Stimulated activated CD8-positive, alpha-beta memory T cell treated with anti-CD3 and anti-CD28 coated beads, Interleukin-15, amount 100 ng/mL, for 24 hours (primary cell): ENCODE results near the gene CES2.
"Not testable (repeated sequence)": the region's sequence is repeated elsewhere in the genome, so short reads cannot be mapped to it uniquely, and the experiment has no call there.

Experiments used
- DNase-seq: peaks from one replicate; pipeline ENCODE4 v3.0.0-alpha.2; 2020; ENCODE audit warnings: low read depth

CES2 gene

DNA sequence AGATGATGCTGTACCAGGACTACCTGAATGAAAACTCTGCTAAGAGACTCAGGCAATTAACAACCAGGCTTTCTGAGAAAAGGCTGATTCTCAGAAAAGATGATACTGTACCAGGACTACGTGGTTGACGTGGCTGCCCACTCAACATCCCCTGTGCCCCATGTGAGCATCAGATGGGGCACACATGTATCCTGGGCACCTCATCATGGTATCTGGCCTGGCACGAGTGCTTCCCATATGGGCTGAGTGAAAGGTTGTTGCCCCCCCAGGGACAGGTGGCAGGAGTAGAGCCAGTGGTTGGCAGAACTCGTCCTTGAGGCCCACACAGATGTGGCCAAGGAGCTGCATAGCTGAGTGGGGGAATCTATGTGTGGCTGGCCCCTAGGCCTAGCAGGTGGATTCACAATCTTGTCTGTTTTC is 49.6 kb downstream of the CES2 start:
- no peak for DNase-seq

DNA sequence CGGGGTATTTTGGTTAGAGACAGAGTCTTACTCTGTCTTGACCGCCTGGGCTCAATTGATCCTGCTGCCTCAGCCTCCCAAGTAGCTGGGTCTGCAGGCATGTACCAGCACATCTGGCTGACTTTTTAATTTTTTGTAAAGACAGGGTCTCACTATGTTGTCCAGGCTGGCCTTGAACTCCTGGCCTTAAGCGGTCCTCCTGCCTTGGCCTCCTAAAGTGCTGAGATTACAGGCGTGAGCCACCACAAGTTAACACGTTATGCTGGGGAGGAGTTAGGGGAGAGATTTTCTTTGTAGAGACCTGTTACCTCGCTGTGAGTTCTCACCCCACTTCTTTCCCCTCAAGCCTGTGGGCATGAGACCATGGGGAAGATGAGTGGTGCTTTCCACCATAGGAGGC is 51.2 kb downstream of the CES2 start:
- DNase-seq = no peak

DNA sequence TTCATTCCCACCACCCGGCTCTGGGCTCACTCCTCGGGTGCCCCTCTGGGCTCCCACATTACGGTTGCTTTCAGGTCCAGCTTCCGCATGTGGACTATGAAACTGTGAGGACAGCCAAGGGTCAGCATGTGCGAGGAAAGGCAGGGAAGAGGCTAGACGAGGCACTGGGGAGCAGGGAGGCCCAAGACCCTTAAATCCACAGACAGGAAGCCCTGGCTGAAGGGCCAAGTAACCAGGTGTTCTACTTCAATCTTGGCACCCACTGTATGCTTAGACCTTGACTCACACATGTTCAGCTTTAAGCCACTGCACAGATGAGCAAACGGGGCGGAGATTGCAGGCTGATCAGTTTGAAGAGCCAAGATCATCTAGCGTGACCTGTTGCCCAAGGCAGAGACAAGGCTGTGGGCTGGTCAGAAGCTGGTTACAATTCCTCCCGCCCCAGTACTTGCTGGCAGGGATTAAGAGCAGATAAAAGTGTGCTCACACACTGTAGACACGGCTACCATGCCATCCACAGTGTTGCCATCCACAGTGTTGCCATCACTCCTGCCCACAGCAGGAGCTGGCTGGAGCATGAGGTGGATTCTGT is 53.0 kb downstream of the CES2 start, which contains the start of gene CES4A:
Gene CES4A (plus strand): TSS at position 393 of the 592 bp plus-strand sequence. CDS start 184 bp downstream, at position 577.
- no peak for DNase-seq

DNA sequence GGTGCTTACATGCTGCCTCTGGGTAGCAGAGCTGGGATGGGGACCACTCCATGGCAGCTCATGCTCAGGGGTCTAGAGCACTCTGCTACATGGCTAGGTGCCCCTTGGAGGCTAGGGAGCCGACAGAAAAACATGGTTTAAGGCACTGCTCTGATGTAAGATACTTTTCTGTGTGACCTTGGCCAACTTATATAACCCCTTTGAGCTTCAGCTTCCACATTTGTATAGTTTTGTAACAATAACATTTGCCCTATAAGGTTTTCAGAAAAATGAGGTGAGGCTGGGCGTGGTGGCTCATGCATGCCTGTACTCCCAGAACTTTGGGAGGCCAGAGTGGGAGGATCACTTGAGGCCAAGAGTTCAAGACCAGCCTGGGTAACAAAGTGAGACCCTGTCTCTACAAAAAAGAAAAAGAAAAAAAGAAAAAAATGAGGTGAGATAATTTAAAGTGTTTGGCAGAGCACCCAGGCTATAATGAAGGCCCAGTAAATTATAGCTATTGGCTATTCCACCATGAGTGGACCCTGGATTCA is 56.3 kb downstream of the CES2 start:
- DNase-seq = no peak

DNA sequence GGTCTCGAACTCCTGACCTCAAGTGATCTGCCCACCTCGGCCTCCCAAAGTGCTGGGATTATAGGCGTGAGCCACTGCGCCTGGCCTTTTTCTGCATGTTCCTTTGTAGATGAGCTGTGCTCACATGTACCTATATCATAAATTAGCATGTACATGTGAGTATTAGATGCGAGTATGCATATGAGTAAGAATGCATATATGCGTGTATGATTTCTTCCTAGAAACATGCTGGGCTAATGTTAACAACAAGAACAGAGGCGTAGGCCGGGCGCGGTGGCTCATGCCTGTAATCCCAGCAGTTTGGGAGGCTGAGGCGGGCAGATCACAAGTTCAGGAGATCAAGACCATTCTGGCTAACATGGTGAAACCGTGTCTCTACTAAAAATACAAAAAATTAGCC is 58.2 kb downstream of the CES2 start:
- DNase-seq = not testable (repeated sequence)
